Femur (tissue), 1 donor: ENCODE data around the gene AKR1C3.
"Not testable (repeated sequence)": the region's sequence is repeated elsewhere in the genome, so short reads cannot be mapped to it uniquely, and the experiment has no call there.

Experiments
- DNase-seq: peaks from one replicate; pipeline ENCODE4 v3.0.0-alpha.2; 2017

Gene AKR1C3

GRCh38 chr10:5089865-5090264, 4.3 kb upstream of the AKR1C3 start:
- no peak for DNase-seq

GRCh38 chr10:5090551-5090950, 3.7 kb upstream of the AKR1C3 start:
- DNase-seq: no peak

GRCh38 chr10:5091196-5091595, 3.0 kb upstream of the AKR1C3 start:
- no peak for DNase-seq

- no peak for DNase-seq
Observed at GRCh38 chr10:5092375-5092774, 1.8 kb upstream of the AKR1C3 start.

- DNase-seq: no peak
Observed at GRCh38 chr10:5092848-5093790, 1.1 kb upstream of the AKR1C3 start.

- no peak for DNase-seq
Observed at GRCh38 chr10:5095687-5096086, 1.5 kb downstream of the AKR1C3 start.

GRCh38 chr10:5096108-5096507, 1.9 kb downstream of the AKR1C3 start:
- no peak for DNase-seq

- not testable (repeated sequence) for DNase-seq
Observed at GRCh38 chr10:5102479-5102878, 8.3 kb downstream of the AKR1C3 start.

GRCh38 chr10:5103481-5103880, 9.3 kb downstream of the AKR1C3 start:
- no peak for DNase-seq

- DNase-seq: no peak
Observed at GRCh38 chr10:5105626-5106025, 11.4 kb downstream of the AKR1C3 start.

GRCh38 chr10:5106553-5106952, 12.3 kb downstream of the AKR1C3 start:
- DNase-seq: no peak

GRCh38 chr10:5107860-5108526, 13.8 kb downstream of the AKR1C3 start:
- DNase-seq: no peak

GRCh38 chr10:5108658-5109416, 14.6 kb downstream of the AKR1C3 start:
- DNase-seq: no peak

- DNase-seq: not testable (repeated sequence)
Observed at GRCh38 chr10:5109861-5110260, 15.6 kb downstream of the AKR1C3 start.

- DNase-seq: no peak
Observed at GRCh38 chr10:5116621-5117020, 22.4 kb downstream of the AKR1C3 start.

- DNase-seq: no peak
Observed at GRCh38 chr10:5117026-5117425, 22.8 kb downstream of the AKR1C3 start.

- DNase-seq: not testable (repeated sequence)
Observed at GRCh38 chr10:5119997-5120396, 25.8 kb downstream of the AKR1C3 start.

- no peak for DNase-seq
Observed at GRCh38 chr10:5123886-5124285, 29.7 kb downstream of the AKR1C3 start.

GRCh38 chr10:5125315-5126044, 31.3 kb downstream of the AKR1C3 start:
- no peak for DNase-seq

GRCh38 chr10:5135581-5135980, 41.4 kb downstream of the AKR1C3 start:
- no peak for DNase-seq

GRCh38 chr10:5136468-5137087, 42.4 kb downstream of the AKR1C3 start:
- DNase-seq: no peak

GRCh38 chr10:5137699-5138098, 43.5 kb downstream of the AKR1C3 start:
- DNase-seq: not testable (repeated sequence)
